IMR-90 (cell line): ENCODE data around the gene IFT81. TPM values are rescaled to one million over a fixed set of nuclear protein-coding genes. Genes with fewer than 3 reads are reported as not detected.

Experiments used
- ATAC-seq: fragments of 200-7000 bp; cut with Tn5 transposase; 2 replicates; pipeline ENCODE4 v1.9.1; 2020; ENCODE audit warnings: low read depth, mild to moderate bottlenecking, moderate library complexity
- BruUV-seq: library from RNA; stranded (reverse); fragments of 400-500 nt; replicated peaks from 2 replicates; lab custom pipeline; 2021; lab: Mats Ljungman, UMichigan
- CTCF ChIA-PET: fragments of 300-600 bp; formaldehyde crosslinking; extraction: SDS; loops from one replicate; lab custom pipeline; 2021; ENCODE audit warnings: antibody characterized with exemption; lab: Yijun Ruan, JAX
- POLR2A ChIA-PET: fragments of 300-600 bp; sonication (Branson Sonifier 250); formaldehyde crosslinking; loops from one replicate; lab custom pipeline; 2022; ENCODE audit warnings: antibody characterized with exemption; ENCODE audit not compliant: unreplicated experiment; lab: Charles Lee
- DNase-seq: peaks from one replicate; pipeline ENCODE4 v3.0.0; 2013
- H2AFZ ChIP-seq: replicated peaks from 2 replicates; pipeline ENCODE3; 2013; ENCODE audit warnings: low read length, mild to moderate bottlenecking; ENCODE audit not compliant: poor library complexity
- H2AK5ac ChIP-seq: 2 replicates; pipeline ENCODE4 v1.6.1; 2013; ENCODE audit warnings: low read depth, low read length, inconsistent platforms
- H2AK9ac ChIP-seq: replicated peaks from 2 replicates; pipeline ENCODE3; 2013; ENCODE audit warnings: mild to moderate bottlenecking, low read depth, low read length, moderate library complexity; ENCODE audit not compliant: poor library complexity
- H2BK120ac ChIP-seq: 2 replicates; pipeline ENCODE4 v1.6.1; 2013; ENCODE audit warnings: low read depth, low read length, inconsistent platforms
- H2BK15ac ChIP-seq: 3 replicates; pipeline ENCODE4 v1.6.1; 2013; ENCODE audit warnings: low read depth, low read length, inconsistent platforms
- H2BK20ac ChIP-seq: 2 replicates; pipeline ENCODE4 v1.6.1; 2013; ENCODE audit warnings: low read depth, mild to moderate bottlenecking, inconsistent platforms, low read length, moderate library complexity
- H2BK5ac ChIP-seq: 2 replicates; pipeline ENCODE4 v1.6.1; 2013; ENCODE audit warnings: mild to moderate bottlenecking, low read depth, low read length, inconsistent platforms; ENCODE audit not compliant: poor library complexity, severe bottlenecking
- H3K14ac ChIP-seq: replicated peaks from 2 replicates; pipeline ENCODE4 v1.6.1; 2013; ENCODE audit warnings: low read depth, low read length, inconsistent platforms
- H3K18ac ChIP-seq: 2 replicates; pipeline ENCODE4 v1.6.1; 2013; ENCODE audit warnings: low read depth, low read length, control low read depth
- H3K23ac ChIP-seq: 2 replicates; pipeline ENCODE4 v1.6.1; 2013; ENCODE audit warnings: low read depth, low read length, inconsistent platforms
- H3K27ac ChIP-seq: 2 replicates; pipeline ENCODE4 v1.5.1; 2013; ENCODE audit warnings: mild to moderate bottlenecking, control low read depth, low read length; ENCODE audit not compliant: insufficient read depth
- H3K27me3 ChIP-seq: 2 replicates; pipeline ENCODE4 v1.6.1; 2013; ENCODE audit warnings: low read length; ENCODE audit not compliant: control insufficient read depth, insufficient read depth
- H3K36me3 ChIP-seq: 2 replicates; pipeline ENCODE4 v1.6.1; 2013; ENCODE audit warnings: low read length, mixed read lengths; ENCODE audit not compliant: control insufficient read depth, insufficient read depth
- H3K4ac ChIP-seq: 2 replicates; pipeline ENCODE4 v1.6.1; 2013; ENCODE audit warnings: low read depth, low read length, inconsistent platforms
- H3K4me1 ChIP-seq: 2 replicates; pipeline ENCODE4 v1.6.1; 2013; ENCODE audit warnings: low read length, mixed read lengths; ENCODE audit not compliant: control insufficient read depth, insufficient read depth
- H3K4me2 ChIP-seq: 2 replicates; pipeline ENCODE4 v1.6.1; 2013; ENCODE audit warnings: low read depth, mild to moderate bottlenecking, control low read depth, low read length, moderate library complexity
- H3K4me3 ChIP-seq: 2 replicates; pipeline ENCODE4 v1.5.1; 2013; ENCODE audit warnings: low read depth, mild to moderate bottlenecking, control low read depth, low read length, moderate library complexity; ENCODE audit not compliant: insufficient read depth
- H3K56ac ChIP-seq: 2 replicates; pipeline ENCODE4 v1.6.1; 2013; ENCODE audit warnings: low read length, inconsistent platforms; ENCODE audit not compliant: insufficient read depth; ENCODE audit errors: extremely low read depth
- H3K79me1 ChIP-seq, 2 experiments: 2 replicates each; pipeline ENCODE4 v1.6.1; 2013; ENCODE audit warnings: low read length in 2 of 2, inconsistent platforms in 1 of 2, low read depth in 1 of 2
- H3K9ac ChIP-seq: 2 replicates; pipeline ENCODE4 v1.6.1; 2013; ENCODE audit warnings: low read depth, low read length, control low read depth
- H3K9me1 ChIP-seq: 2 replicates; pipeline ENCODE4 v1.6.1; 2013; ENCODE audit warnings: low read length, inconsistent platforms; ENCODE audit not compliant: insufficient read depth
- H3K9me3 ChIP-seq: 2 replicates; pipeline ENCODE4 v1.6.1; 2013; ENCODE audit warnings: low read length; ENCODE audit not compliant: control insufficient read depth, insufficient read depth
- H4K20me1 ChIP-seq: 2 replicates; pipeline ENCODE4 v1.6.1; 2013; ENCODE audit warnings: low read length, inconsistent platforms; ENCODE audit not compliant: insufficient read depth
- H4K5ac ChIP-seq: 2 replicates; pipeline ENCODE4 v1.6.1; 2013; ENCODE audit warnings: mild to moderate bottlenecking, low read depth, low read length, control low read depth
- H4K8ac ChIP-seq, 2 experiments: 2 replicates each; pipeline ENCODE4 v1.6.1; 2013; ENCODE audit warnings: low read depth in 2 of 2, low read length in 2 of 2, control low read depth in 1 of 2, inconsistent platforms in 1 of 2
- H4K91ac ChIP-seq: 2 replicates; pipeline ENCODE4 v1.6.1; 2013; ENCODE audit warnings: low read depth, low read length, inconsistent platforms; ENCODE audit not compliant: insufficient read depth
- CEBPB ChIP-seq: IDR thresholded peaks from 2 replicates; pipeline ENCODE4 v1.6.1; 2012; ENCODE audit warnings: low read depth, low read length, improper control_type of control experiment
- ELK1 ChIP-seq: fragments of 150-350 bp; IDR thresholded peaks from 2 replicates; pipeline ENCODE4 v1.6.1; 2016; ENCODE audit warnings: low read depth, mild to moderate bottlenecking, low read length, moderate library complexity, borderline replicate concordance
- SMC3 ChIP-seq: fragments of 150-350 bp; IDR thresholded peaks from 2 replicates; pipeline ENCODE4 v1.6.1; 2016; ENCODE audit warnings: low read depth, mild to moderate bottlenecking, antibody characterized with exemption, low read length, moderate library complexity
- WGBS, 2 experiments: methylation state at CpG; one replicate each; pipeline versions ENCODE4 v1.1.5 to v1.1.7; 2013; ENCODE audit warnings: missing lambda C conversion rate in 2 of 2; ENCODE audit not compliant: insufficient read length in 1 of 2; ENCODE audit errors: extremely low coverage in 2 of 2; 5-methylcytosine and 5-hydroxymethylcytosine counted together
- dilution Hi-C: fragments of 300-500 bp; cut with HindIII; formaldehyde crosslinking; loops from one replicate; pipeline ENCODE4 v1.14.3; 2018; ENCODE audit warnings: low sequenced_read_pairs; ENCODE audit not compliant: unreplicated experiment
- in situ Hi-C: fragments of 300-500 bp; cut with MboI; formaldehyde crosslinking; loops from 3 replicates; pipeline ENCODE4 v1.14.3; 2019; ENCODE audit warnings: low sequenced_read_pairs, inconsistent platforms, mixed read lengths
- intact Hi-C: fragments of 100-400 bp; cut with micrococcal nuclease; formaldehyde crosslinking; loops from 2 replicates; pipeline ENCODE4 v1.10.0; 2022
- polyA plus RNA-seq, 3 experiments: library from polyadenylated mRNA; depleted of rRNA; stranded (reverse); fragments of >200 nt; gene quantifications; 2 replicates each; pipeline ENCODE4 v1.2.3, GENCODE V29; 2012; ENCODE audit warnings: low replicate concordance in 1 of 3
- total RNA-seq: library from RNA; depleted of rRNA; stranded (reverse); fragments of >200 nt; gene quantifications from 2 replicates; pipeline ENCODE4 v1.2.3, GENCODE V29; 2012; rRNA removed

Gene IFT81
- total and polyA plus RNA-seq, 2 of the 4 experiments (the other 2 are of a cell fraction), result 6.1 to 8.1 TPM

DNA sequence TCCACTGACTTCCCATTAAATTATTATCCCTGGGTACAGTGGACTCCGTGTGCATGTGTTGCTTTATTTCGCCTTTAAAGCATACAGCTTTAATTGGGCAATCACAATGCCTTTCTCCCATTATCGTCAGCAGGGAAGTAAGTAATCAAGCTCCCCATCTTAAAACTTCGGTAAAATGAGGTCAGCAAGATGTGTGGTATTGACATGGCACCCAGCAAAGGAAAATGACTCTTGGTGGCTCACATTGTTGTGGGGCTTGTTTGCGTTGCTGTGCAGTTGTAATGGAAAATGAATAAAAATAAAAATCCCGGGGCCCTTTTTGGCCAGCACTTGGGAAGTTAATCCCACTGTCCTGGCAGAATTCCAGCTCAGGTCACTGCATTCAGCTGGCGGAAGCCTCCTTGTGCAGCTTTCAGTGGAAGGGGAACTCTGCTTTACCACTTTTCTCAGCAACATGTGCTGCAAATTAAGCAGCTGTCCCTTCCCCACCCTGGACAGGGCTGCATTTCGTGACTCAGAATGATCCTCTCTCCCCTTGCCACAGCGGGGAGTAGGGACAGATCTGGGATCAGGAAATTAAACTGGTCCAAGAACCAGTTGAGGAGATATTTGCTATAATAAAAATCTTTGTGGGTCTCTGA is 142.9 kb downstream of the IFT81 start:
- H3K14ac ChIP-seq, result peak overlapping the region; percentile 81
- ChIA-PET POLR2A (no interaction called here), CTCF (no interaction called here)
- H2AK9ac ChIP-seq, result no peak overlapping the region
- H3K56ac ChIP-seq, result peak overlapping the region; percentile 27; the same call in 1 of the 2 replicates
- H4K91ac ChIP-seq, result peak overlapping the region; percentile 49
- no peaks in the 10 kb centered on the region for H3K36me3 ChIP-seq
- dilution Hi-C loops (no loop called here), intact Hi-C loops (no loop called here), in situ Hi-C loops (no loop called here)
- peak overlapping the region; percentile 65; the same call in 1 of the 3 replicates for H2BK15ac ChIP-seq
- no peaks in the 10 kb centered on the region for H3K27me3 ChIP-seq
- peak; percentile 74 for DNase-seq
- peak overlapping the region; percentile 83 for H2BK120ac ChIP-seq
- peak overlapping the region; percentile 39; the same call in 1 of the 2 replicates for H3K18ac ChIP-seq
- H3K23ac ChIP-seq, result no peak overlapping the region
- H3K4me1 ChIP-seq, result peaks cover 36% of the 10 kb centered on the region
- H3K4me3 ChIP-seq, result no peak overlapping the region
- peak overlapping the region; percentile 81 for H2AFZ ChIP-seq
- H3K9me3 ChIP-seq, result no peaks in the 10 kb centered on the region
- peaks cover 20% of the 10 kb centered on the region for H3K9me1 ChIP-seq
- H3K27ac ChIP-seq, result peak overlapping the region; percentile 38; the same call in 1 of the 2 replicates
- H4K5ac ChIP-seq, result no peak overlapping the region
- BruUV-seq, result no TSS peak
- no CpG with 5 or more reads among the region's 9 CpGs for WGBS, 2 experiments
- H4K20me1 ChIP-seq, result no peaks in the 10 kb centered on the region; the same call in 1 of the 2 replicates
- peak overlapping the region; percentile 79 for H2BK20ac ChIP-seq
- peak overlapping the region; percentile 82 for H3K4ac ChIP-seq
- H3K79me1 ChIP-seq, result peaks cover 0 to 25% of the 10 kb centered on the region in 2 experiments; a peak in 2 of 4 replicates
- TF ChIP-seq SMC3 (no peak), CEBPB (peak; percentile 86), ELK1 (no peak)
- H4K8ac ChIP-seq, result peak overlapping the region in 1 of 2 experiments; percentile 28; a peak in 1 of 4 replicates
- ATAC-seq, result peak; percentile 34
- no peak overlapping the region for H3K9ac ChIP-seq
- H2AK5ac ChIP-seq, result peak overlapping the region; percentile 18; the same call in 1 of the 2 replicates
- H2BK5ac ChIP-seq, result peak overlapping the region; percentile 0
- peak overlapping the region; percentile 56 for H3K4me2 ChIP-seq

Other genes with a start within 250 kb of the IFT81 start
- gene GLTP, start 243.8 kb upstream of the IFT81 start, total RNA-seq, result 58.4 and 67.2 TPM in 2 replicates
- gene GLTP, start 243.8 kb upstream of the IFT81 start, polyA plus RNA-seq (2012; rRNA removed), result 32.5 and 34.4 TPM in 2 replicates
- 6.1 and 11.4 TPM in 2 replicates for gene TCHP, start 224.1 kb upstream of the IFT81 start, total RNA-seq
- gene TCHP, start 224.1 kb upstream of the IFT81 start, polyA plus RNA-seq (2012; rRNA removed), result 10.9 and 13.4 TPM in 2 replicates
- gene GIT2, start 128.0 kb upstream of the IFT81 start, total RNA-seq, result 60.5 and 71.9 TPM in 2 replicates
- 43.0 and 48.0 TPM in 2 replicates for gene GIT2, start 128.0 kb upstream of the IFT81 start, polyA plus RNA-seq (2012; rRNA removed)
- gene ANKRD13A, start 124.9 kb upstream of the IFT81 start, total RNA-seq, result 364 and 449 TPM in 2 replicates
- 299 and 308 TPM in 2 replicates for gene ANKRD13A, start 124.9 kb upstream of the IFT81 start, polyA plus RNA-seq (2012; rRNA removed)
- 5.0 and 6.7 TPM in 2 replicates for gene C12orf76, start 75.8 kb upstream of the IFT81 start, total RNA-seq
- gene C12orf76, start 75.8 kb upstream of the IFT81 start, polyA plus RNA-seq (2012; rRNA removed), result 6.2 and 7.1 TPM in 2 replicates
- 225 and 230 TPM in 2 replicates for gene ATP2A2, start 156.9 kb downstream of the IFT81 start, total RNA-seq
- gene ATP2A2, start 156.9 kb downstream of the IFT81 start, polyA plus RNA-seq (2012; rRNA removed), result 148 and 166 TPM in 2 replicates